Endothelial cell of umbilical vein (primary cell): ENCODE measurements around the gene SMARCD1. TPM values are rescaled to one million over a fixed set of nuclear protein-coding genes. Genes with fewer than 3 reads are reported as not detected.

Experiments
- BruUV-seq: library from RNA; stranded (reverse); fragments of 400-500 nt; replicated peaks from 2 replicates; lab custom pipeline; 2021; lab: Mats Ljungman, UMichigan
- CTCF ChIA-PET: fragments of 300-600, 350-600 bp; sonication (Branson Sonifier 250); formaldehyde crosslinking; loops from one replicate; lab custom pipeline; 2021; ENCODE audit warnings: antibody characterized with exemption, inconsistent platforms; lab: Charles Lee
- POLR2A ChIA-PET: fragments of 300-600, 350-600 bp; sonication (Branson Sonifier 250); formaldehyde crosslinking; loops from one replicate; lab custom pipeline; 2021; ENCODE audit warnings: antibody characterized with exemption, inconsistent platforms; lab: Charles Lee
- DNase-seq: peaks from one replicate; pipeline ENCODE4 v3.0.0-alpha.2; 2011; ENCODE audit warnings: low read depth, low spot score
- FAIRE-seq: peaks from 2 replicates; lab custom pipeline; 2011; peaks lifted over from hg19 to GRCh38; lab: Jason Lieb, UNC
- H2AFZ ChIP-seq: 2 replicates; pipeline ENCODE4 v1.6.0; 2012; ENCODE audit warnings: low read depth, low read length, control low read depth, inconsistent platforms
- H3K27ac ChIP-seq: 2 replicates; pipeline ENCODE4 v1.5.1; 2011; ENCODE audit warnings: low read depth, mild to moderate bottlenecking, control low read depth, low read length, moderate library complexity; ENCODE audit not compliant: insufficient read depth
- H3K27me3 ChIP-seq, 2 experiments: 2 replicates each; pipeline versions ENCODE4 v1.6.0 to v1.6.1; 2011; ENCODE audit warnings: low read length in 2 of 2, mixed read lengths in 1 of 2; ENCODE audit not compliant: control insufficient read depth in 2 of 2, insufficient read depth in 2 of 2
- H3K36me3 ChIP-seq, 2 experiments: 2 replicates in 1 of 2; 3 replicates in 1 of 2; pipeline ENCODE4 v1.5.1; 2011; ENCODE audit warnings: low read length in 2 of 2, mild to moderate bottlenecking in 1 of 2, moderate library complexity in 1 of 2; ENCODE audit not compliant: control insufficient read depth in 2 of 2, insufficient read depth in 2 of 2; ENCODE audit errors: extremely low read depth in 1 of 2
- H3K4me1 ChIP-seq: 3 replicates; pipeline ENCODE4 v1.5.1; 2011; ENCODE audit warnings: mild to moderate bottlenecking, low read length; ENCODE audit not compliant: control insufficient read depth, insufficient read depth; ENCODE audit errors: extremely low read depth
- H3K4me2 ChIP-seq: 2 replicates; pipeline ENCODE4 v1.6.1; 2011; ENCODE audit warnings: low read length, control low read depth, mixed read lengths; ENCODE audit not compliant: insufficient read depth
- H3K4me3 ChIP-seq, 3 experiments: fragments of 200-600 bp in 1 of 3; sonication (generic), shearing (Covaris generic) in 1 of 3; replicated peaks in 1 of 3; 2 replicates each; pipeline ENCODE4 v1.5.1; 2011 to 2016; ENCODE audit warnings: control low read depth in 3 of 3, low read length in 3 of 3, mild to moderate bottlenecking in 2 of 3, inconsistent platforms in 1 of 3, low read depth in 1 of 3, moderate library complexity in 1 of 3; ENCODE audit not compliant: insufficient read depth in 1 of 3
- H3K79me2 ChIP-seq: 2 replicates; pipeline ENCODE4 v1.6.0; 2012; ENCODE audit warnings: low read length, inconsistent platforms; ENCODE audit not compliant: control insufficient read depth, insufficient read depth
- H3K9ac ChIP-seq: replicated peaks from 2 replicates; pipeline ENCODE3; 2011; ENCODE audit warnings: low read length, control low read depth; ENCODE audit not compliant: insufficient read depth; ENCODE audit errors: extremely low read depth
- H3K9me1 ChIP-seq: replicated peaks from 3 replicates; pipeline ENCODE4 v1.6.0; 2011; ENCODE audit warnings: mild to moderate bottlenecking, low read length; ENCODE audit not compliant: control insufficient read depth, insufficient read depth; ENCODE audit errors: extremely low read depth
- H3K9me3 ChIP-seq: replicated peaks from 2 replicates; pipeline ENCODE4 v1.5.1; 2012; ENCODE audit warnings: low read length, inconsistent platforms; ENCODE audit not compliant: control insufficient read depth, insufficient read depth
- H4K20me1 ChIP-seq: replicated peaks from 2 replicates; pipeline ENCODE3; 2011; ENCODE audit warnings: mild to moderate bottlenecking, low read length; ENCODE audit not compliant: control insufficient read depth, insufficient read depth; ENCODE audit errors: extremely low read depth
- EZH2 ChIP-seq: IDR thresholded peaks from 2 replicates; pipeline ENCODE4 v1.6.1; 2012; ENCODE audit warnings: borderline replicate concordance, low read depth, mild to moderate bottlenecking, moderate library complexity, low read length, inconsistent platforms; ENCODE audit not compliant: severe bottlenecking
- FOS ChIP-seq: IDR thresholded peaks from 2 replicates; pipeline ENCODE4 v1.6.1; 2011; ENCODE audit warnings: mild to moderate bottlenecking, low read length, moderate library complexity, borderline replicate concordance; ENCODE audit not compliant: insufficient read depth
- JUN ChIP-seq: IDR thresholded peaks from 2 replicates; pipeline ENCODE4 v1.6.1; 2011; ENCODE audit warnings: borderline replicate concordance, low read depth; ENCODE audit not compliant: insufficient read length, insufficient read depth
- MYC ChIP-seq: IDR thresholded peaks from one replicate; pipeline ENCODE4 v1.6.1; 2011; ENCODE audit warnings: mild to moderate bottlenecking, low read depth, low read length
- POLR2A ChIP-seq: IDR thresholded peaks from 2 replicates; pipeline ENCODE4 v1.6.1; 2012; ENCODE audit warnings: low read depth, mild to moderate bottlenecking, control low read depth, low read length
- POLR2AphosphoS5 ChIP-seq: IDR thresholded peaks from 2 replicates; pipeline ENCODE4 v1.6.1; 2012; ENCODE audit warnings: low read depth, mild to moderate bottlenecking, control low read depth, low read length, moderate library complexity; ENCODE audit not compliant: insufficient read depth
- dilution Hi-C: fragments of 300-500 bp; cut with MboI; formaldehyde crosslinking; loops from one replicate; pipeline ENCODE4 v1.15.0; 2019; ENCODE audit warnings: low sequenced_read_pairs; ENCODE audit not compliant: extremely low pct_ligation_motif_present
- intact Hi-C: fragments of 100-400 bp; cut with micrococcal nuclease; formaldehyde crosslinking; loops from one replicate; pipeline ENCODE4 v1.10.0; 2022
- polyA plus RNA-seq, 4 experiments: library from polyadenylated mRNA; depleted of rRNA in 3 of 4; stranded (reverse) in 3 of 4; unstranded in 1 of 4; fragments of >200 nt; gene quantifications; 2 replicates each; pipeline versions ENCODE4 v1.2.1 to v1.2.3, GENCODE V29; 2011 to 2012; ENCODE audit warnings: missing spikeins in 1 of 4
- total RNA-seq: library from RNA; stranded (reverse); gene quantifications from 2 replicates; pipeline ENCODE4 v1.2.3, GENCODE V29; 2021
- TF ChIP-seq, protein P1 (sequence below), 2 donors: IDR thresholded peaks; 1 replicate in 1 of 2; 2 replicates in 1 of 2; pipeline ENCODE4 v1.5.1; 2011; ENCODE audit warnings: low read length in 2 of 2, mild to moderate bottlenecking in 2 of 2, moderate library complexity in 2 of 2, control low read depth in 1 of 2, inconsistent platforms in 1 of 2, low read depth in 1 of 2; ENCODE audit not compliant: insufficient read depth in 1 of 2; ENCODE audit errors: extremely low read depth in 1 of 2
- TF ChIP-seq, protein P2 (sequence below): IDR thresholded peaks from 2 replicates; pipeline ENCODE4 v1.6.1; 2011; ENCODE audit not compliant: insufficient read depth, insufficient read length

Gene SMARCD1
- total and polyA plus RNA-seq, 2 donors (not counting 3 experiments of a cell fraction or from before 2014, with no cell fraction given), result 86.6 to 94.2 TPM

DNA sequence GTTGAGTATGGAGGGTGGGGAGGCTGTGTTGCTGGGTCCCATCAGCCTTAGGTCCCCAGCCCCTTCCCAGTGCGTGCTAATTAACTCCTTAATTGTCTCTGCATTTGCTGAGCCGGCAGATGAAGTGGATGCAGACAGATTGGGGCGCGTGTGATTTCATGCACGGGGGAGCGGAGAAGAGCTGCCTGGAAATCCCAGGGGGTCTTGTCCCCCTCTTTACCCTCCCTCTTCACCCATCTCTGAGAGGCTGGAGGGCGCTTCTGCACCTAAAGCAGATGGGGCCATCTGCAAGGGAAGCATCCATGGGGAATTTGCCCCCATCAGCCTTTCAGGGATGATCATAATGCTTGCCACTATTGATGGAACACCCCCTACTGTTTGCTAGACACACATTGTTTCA lies 32.2 kb upstream of the SMARCD1 start:
- Histone ChIP-seq H3K36me3 (no peaks in the 10 kb centered on the region), H3K4me2 (no peak overlapping the region), H3K27me3 (peaks cover 44 to 56% of the 10 kb centered on the region in 2 experiments), H3K9me3 (no peaks in the 10 kb centered on the region), H2AFZ (no peak overlapping the region), H3K9ac (no peak overlapping the region), H3K4me3 (no peak overlapping the region), H4K20me1 (no peaks in the 10 kb centered on the region), H3K9me1 (no peaks in the 10 kb centered on the region), H3K27ac (no peak overlapping the region), H3K4me1 (peaks cover 5% of the 10 kb centered on the region), H3K79me2 (no peaks in the 10 kb centered on the region)
- no peak for TF ChIP-seq JUN
- TF ChIP-seq POLR2A, result no peak
- TF ChIP-seq, protein P1, sequence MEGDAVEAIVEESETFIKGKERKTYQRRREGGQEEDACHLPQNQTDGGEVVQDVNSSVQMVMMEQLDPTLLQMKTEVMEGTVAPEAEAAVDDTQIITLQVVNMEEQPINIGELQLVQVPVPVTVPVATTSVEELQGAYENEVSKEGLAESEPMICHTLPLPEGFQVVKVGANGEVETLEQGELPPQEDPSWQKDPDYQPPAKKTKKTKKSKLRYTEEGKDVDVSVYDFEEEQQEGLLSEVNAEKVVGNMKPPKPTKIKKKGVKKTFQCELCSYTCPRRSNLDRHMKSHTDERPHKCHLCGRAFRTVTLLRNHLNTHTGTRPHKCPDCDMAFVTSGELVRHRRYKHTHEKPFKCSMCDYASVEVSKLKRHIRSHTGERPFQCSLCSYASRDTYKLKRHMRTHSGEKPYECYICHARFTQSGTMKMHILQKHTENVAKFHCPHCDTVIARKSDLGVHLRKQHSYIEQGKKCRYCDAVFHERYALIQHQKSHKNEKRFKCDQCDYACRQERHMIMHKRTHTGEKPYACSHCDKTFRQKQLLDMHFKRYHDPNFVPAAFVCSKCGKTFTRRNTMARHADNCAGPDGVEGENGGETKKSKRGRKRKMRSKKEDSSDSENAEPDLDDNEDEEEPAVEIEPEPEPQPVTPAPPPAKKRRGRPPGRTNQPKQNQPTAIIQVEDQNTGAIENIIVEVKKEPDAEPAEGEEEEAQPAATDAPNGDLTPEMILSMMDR (IDR thresholded peaks at IDR 0.05; ENCODE audit: extremely low read depth in 1 of 2, insufficient read depth in 1 of 2, low read depth in 1 of 2, low read length in 2 of 2), result no peak
- TF ChIP-seq MYC, result no peak
- TF ChIP-seq FOS, result no peak
- TF ChIP-seq, protein P2, sequence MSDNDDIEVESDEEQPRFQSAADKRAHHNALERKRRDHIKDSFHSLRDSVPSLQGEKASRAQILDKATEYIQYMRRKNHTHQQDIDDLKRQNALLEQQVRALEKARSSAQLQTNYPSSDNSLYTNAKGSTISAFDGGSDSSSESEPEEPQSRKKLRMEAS, result no peak
- TF ChIP-seq POLR2AphosphoS5, result no peak
- TF ChIP-seq EZH2, result no peak
- ChIA-PET POLR2A (no interaction called here), CTCF (interaction anchor here (7.7 to 11.2 kb wide), 2 partner anchors 15 to 84 kb away, joined by 168 to 191 read pairs; partner anchors contain the start of gene AQP6)
- dilution Hi-C loops (loop anchor here (25.0 kb wide), 1 partner anchor 91 kb away; the partner anchor contains the start of genes AQP2, AQP5 and AQP6), intact Hi-C loops (no loop called here)
- no peak for DNase-seq
- no TSS peak for BruUV-seq
- no peak for FAIRE-seq
